WTC11 (cell line): Measurements from ENCODE around the gene FOXP1.

Source experiments
- FOXJ3 ChIP-seq: sonication (generic); formaldehyde crosslinking; IDR thresholded peaks from 2 replicates; pipeline ENCODE4 v1.9.0; 2021; ENCODE audit warnings: missing genetic modification reagents, mild to moderate bottlenecking, borderline replicate concordance
- GABPB1 ChIP-seq: sonication (generic); formaldehyde crosslinking; IDR thresholded peaks from 2 replicates; pipeline ENCODE4 v1.8.1; 2023; ENCODE audit warnings: mild to moderate bottlenecking, missing genetic modification reagents
- IRF2 ChIP-seq: sonication (generic); formaldehyde crosslinking; IDR thresholded peaks from 2 replicates; pipeline ENCODE4 v1.8.0; 2022; ENCODE audit warnings: low read depth, missing genetic modification reagents, borderline replicate concordance
- SP1 ChIP-seq: sonication (generic); formaldehyde crosslinking; conservative IDR thresholded peaks from 2 replicates; pipeline ENCODE4 v1.8.1; 2022; ENCODE audit warnings: missing genetic modification reagents
- TCF7 ChIP-seq: sonication (generic); formaldehyde crosslinking; IDR thresholded peaks from 2 replicates; pipeline ENCODE4 v1.8.0; 2022; ENCODE audit warnings: mild to moderate bottlenecking, low read depth, missing genetic modification reagents, moderate library complexity
- TEAD4 ChIP-seq: sonication (generic); formaldehyde crosslinking; IDR thresholded peaks from 2 replicates; pipeline ENCODE4 v1.8.0; 2022; ENCODE audit warnings: mild to moderate bottlenecking, missing genetic modification reagents
- ZBTB21 ChIP-seq: sonication (generic); formaldehyde crosslinking; IDR thresholded peaks from 2 replicates; pipeline ENCODE4 v1.8.1; 2023; ENCODE audit warnings: mild to moderate bottlenecking, missing genetic modification reagents, borderline replicate concordance
- TF ChIP-seq, protein P1 (sequence below): fragments of 200-600 bp; IDR thresholded peaks from 2 replicates; pipeline ENCODE4 v1.8.0; 2022; ENCODE audit warnings: antibody characterized with exemption
- TF ChIP-seq, protein P2 (sequence below): sonication (generic); formaldehyde crosslinking; IDR thresholded peaks from 2 replicates; pipeline ENCODE4 v1.8.0; 2022; ENCODE audit warnings: mild to moderate bottlenecking, missing genetic modification reagents
- TF ChIP-seq, protein P3 (sequence below): sonication (generic); formaldehyde crosslinking; IDR thresholded peaks from 2 replicates; pipeline ENCODE4 v1.8.1; 2022; ENCODE audit warnings: mild to moderate bottlenecking, missing genetic modification reagents, moderate library complexity, borderline replicate concordance
- TF ChIP-seq, protein P4 (sequence below): sonication (generic); formaldehyde crosslinking; IDR thresholded peaks from 2 replicates; pipeline ENCODE4 v1.8.1; 2023; ENCODE audit warnings: mild to moderate bottlenecking, missing genetic modification reagents, moderate library complexity
- TF ChIP-seq, protein P5 (sequence below): fragments of 250-450 bp; sonication (Bioruptor Pico); IDR thresholded peaks from 2 replicates; pipeline ENCODE4 v1.9.0; 2021; ENCODE audit warnings: mild to moderate bottlenecking, borderline replicate concordance
- TF ChIP-seq, protein P6 (sequence below): sonication (generic); formaldehyde crosslinking; IDR thresholded peaks from 2 replicates; pipeline ENCODE4 v1.8.0; 2022; ENCODE audit warnings: mild to moderate bottlenecking, missing genetic modification reagents
- TF ChIP-seq, protein P7 (sequence below): sonication (generic); formaldehyde crosslinking; IDR thresholded peaks from 2 replicates; pipeline ENCODE4 v1.8.0; 2022; ENCODE audit warnings: mild to moderate bottlenecking, missing genetic modification reagents

DNA sequence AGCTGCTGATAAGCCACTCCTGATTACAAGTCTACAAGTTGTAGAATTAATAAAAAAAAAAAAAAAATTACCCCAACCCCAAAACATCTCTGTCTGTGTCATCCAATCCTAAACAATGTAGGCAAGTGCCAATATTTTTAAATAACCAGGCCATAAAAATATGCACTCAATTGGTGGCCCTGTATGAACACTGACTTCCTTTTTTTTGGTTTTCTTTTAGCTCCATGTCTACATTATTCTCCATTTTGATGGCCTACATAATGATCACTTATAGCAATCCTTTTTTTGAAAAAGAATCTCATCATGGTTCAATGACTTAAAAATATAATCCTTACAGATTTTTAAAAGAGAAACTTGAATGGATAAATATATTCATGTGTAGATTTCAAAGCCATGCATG, 72.1 kb downstream of the FOXP1 start:
- TF ChIP-seq, protein P1, sequence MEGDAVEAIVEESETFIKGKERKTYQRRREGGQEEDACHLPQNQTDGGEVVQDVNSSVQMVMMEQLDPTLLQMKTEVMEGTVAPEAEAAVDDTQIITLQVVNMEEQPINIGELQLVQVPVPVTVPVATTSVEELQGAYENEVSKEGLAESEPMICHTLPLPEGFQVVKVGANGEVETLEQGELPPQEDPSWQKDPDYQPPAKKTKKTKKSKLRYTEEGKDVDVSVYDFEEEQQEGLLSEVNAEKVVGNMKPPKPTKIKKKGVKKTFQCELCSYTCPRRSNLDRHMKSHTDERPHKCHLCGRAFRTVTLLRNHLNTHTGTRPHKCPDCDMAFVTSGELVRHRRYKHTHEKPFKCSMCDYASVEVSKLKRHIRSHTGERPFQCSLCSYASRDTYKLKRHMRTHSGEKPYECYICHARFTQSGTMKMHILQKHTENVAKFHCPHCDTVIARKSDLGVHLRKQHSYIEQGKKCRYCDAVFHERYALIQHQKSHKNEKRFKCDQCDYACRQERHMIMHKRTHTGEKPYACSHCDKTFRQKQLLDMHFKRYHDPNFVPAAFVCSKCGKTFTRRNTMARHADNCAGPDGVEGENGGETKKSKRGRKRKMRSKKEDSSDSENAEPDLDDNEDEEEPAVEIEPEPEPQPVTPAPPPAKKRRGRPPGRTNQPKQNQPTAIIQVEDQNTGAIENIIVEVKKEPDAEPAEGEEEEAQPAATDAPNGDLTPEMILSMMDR = no peak
- no peak for TF ChIP-seq ZBTB21 (CRISPR knock-in tag)
- TF ChIP-seq, protein P2, sequence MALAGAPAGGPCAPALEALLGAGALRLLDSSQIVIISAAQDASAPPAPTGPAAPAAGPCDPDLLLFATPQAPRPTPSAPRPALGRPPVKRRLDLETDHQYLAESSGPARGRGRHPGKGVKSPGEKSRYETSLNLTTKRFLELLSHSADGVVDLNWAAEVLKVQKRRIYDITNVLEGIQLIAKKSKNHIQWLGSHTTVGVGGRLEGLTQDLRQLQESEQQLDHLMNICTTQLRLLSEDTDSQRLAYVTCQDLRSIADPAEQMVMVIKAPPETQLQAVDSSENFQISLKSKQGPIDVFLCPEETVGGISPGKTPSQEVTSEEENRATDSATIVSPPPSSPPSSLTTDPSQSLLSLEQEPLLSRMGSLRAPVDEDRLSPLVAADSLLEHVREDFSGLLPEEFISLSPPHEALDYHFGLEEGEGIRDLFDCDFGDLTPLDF (CRISPR knock-in tag) = no peak
- no peak for TF ChIP-seq GABPB1 (CRISPR knock-in tag)
- no peak for TF ChIP-seq SP1 (CRISPR knock-in tag)
- TF ChIP-seq, protein P3, sequence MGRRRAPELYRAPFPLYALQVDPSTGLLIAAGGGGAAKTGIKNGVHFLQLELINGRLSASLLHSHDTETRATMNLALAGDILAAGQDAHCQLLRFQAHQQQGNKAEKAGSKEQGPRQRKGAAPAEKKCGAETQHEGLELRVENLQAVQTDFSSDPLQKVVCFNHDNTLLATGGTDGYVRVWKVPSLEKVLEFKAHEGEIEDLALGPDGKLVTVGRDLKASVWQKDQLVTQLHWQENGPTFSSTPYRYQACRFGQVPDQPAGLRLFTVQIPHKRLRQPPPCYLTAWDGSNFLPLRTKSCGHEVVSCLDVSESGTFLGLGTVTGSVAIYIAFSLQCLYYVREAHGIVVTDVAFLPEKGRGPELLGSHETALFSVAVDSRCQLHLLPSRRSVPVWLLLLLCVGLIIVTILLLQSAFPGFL (CRISPR knock-in tag) = no peak
- TF ChIP-seq, protein P4, sequence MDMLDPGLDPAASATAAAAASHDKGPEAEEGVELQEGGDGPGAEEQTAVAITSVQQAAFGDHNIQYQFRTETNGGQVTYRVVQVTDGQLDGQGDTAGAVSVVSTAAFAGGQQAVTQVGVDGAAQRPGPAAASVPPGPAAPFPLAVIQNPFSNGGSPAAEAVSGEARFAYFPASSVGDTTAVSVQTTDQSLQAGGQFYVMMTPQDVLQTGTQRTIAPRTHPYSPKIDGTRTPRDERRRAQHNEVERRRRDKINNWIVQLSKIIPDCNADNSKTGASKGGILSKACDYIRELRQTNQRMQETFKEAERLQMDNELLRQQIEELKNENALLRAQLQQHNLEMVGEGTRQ = no peak
- TF ChIP-seq, protein P5, sequence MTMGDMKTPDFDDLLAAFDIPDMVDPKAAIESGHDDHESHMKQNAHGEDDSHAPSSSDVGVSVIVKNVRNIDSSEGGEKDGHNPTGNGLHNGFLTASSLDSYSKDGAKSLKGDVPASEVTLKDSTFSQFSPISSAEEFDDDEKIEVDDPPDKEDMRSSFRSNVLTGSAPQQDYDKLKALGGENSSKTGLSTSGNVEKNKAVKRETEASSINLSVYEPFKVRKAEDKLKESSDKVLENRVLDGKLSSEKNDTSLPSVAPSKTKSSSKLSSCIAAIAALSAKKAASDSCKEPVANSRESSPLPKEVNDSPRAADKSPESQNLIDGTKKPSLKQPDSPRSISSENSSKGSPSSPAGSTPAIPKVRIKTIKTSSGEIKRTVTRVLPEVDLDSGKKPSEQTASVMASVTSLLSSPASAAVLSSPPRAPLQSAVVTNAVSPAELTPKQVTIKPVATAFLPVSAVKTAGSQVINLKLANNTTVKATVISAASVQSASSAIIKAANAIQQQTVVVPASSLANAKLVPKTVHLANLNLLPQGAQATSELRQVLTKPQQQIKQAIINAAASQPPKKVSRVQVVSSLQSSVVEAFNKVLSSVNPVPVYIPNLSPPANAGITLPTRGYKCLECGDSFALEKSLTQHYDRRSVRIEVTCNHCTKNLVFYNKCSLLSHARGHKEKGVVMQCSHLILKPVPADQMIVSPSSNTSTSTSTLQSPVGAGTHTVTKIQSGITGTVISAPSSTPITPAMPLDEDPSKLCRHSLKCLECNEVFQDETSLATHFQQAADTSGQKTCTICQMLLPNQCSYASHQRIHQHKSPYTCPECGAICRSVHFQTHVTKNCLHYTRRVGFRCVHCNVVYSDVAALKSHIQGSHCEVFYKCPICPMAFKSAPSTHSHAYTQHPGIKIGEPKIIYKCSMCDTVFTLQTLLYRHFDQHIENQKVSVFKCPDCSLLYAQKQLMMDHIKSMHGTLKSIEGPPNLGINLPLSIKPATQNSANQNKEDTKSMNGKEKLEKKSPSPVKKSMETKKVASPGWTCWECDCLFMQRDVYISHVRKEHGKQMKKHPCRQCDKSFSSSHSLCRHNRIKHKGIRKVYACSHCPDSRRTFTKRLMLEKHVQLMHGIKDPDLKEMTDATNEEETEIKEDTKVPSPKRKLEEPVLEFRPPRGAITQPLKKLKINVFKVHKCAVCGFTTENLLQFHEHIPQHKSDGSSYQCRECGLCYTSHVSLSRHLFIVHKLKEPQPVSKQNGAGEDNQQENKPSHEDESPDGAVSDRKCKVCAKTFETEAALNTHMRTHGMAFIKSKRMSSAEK (CRISPR knock-in tag) = no peak
- TF ChIP-seq TEAD4 (CRISPR knock-in tag) = no peak
- TF ChIP-seq, protein P6, sequence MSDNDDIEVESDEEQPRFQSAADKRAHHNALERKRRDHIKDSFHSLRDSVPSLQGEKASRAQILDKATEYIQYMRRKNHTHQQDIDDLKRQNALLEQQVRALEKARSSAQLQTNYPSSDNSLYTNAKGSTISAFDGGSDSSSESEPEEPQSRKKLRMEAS = no peak
- no peak for TF ChIP-seq IRF2 (CRISPR knock-in tag)
- TF ChIP-seq, protein P7, sequence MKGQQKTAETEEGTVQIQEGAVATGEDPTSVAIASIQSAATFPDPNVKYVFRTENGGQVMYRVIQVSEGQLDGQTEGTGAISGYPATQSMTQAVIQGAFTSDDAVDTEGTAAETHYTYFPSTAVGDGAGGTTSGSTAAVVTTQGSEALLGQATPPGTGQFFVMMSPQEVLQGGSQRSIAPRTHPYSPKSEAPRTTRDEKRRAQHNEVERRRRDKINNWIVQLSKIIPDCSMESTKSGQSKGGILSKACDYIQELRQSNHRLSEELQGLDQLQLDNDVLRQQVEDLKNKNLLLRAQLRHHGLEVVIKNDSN (CRISPR knock-in tag) = no peak
- no peak for TF ChIP-seq TCF7 (CRISPR knock-in tag)
- no peak for TF ChIP-seq FOXJ3 (CRISPR knock-in tag)
